Ramos (cell line): ENCODE results near the gene HIPK1.

ENCODE experiments used
- in situ Hi-C: fragments of 300-500 bp; cut with MboI; formaldehyde crosslinking; loops from one replicate; pipeline ENCODE4 v1.14.3; 2022; ENCODE audit warnings: low sequenced_read_pairs; ENCODE audit not compliant: unreplicated experiment

The HIPK1 gene

GRCh38 chr1:113912594-113913311 is 16.4 kb upstream of the HIPK1 start:
- in situ Hi-C loops, result no loop called here

- in situ Hi-C loops, result no loop called here
These were observed 15.8 kb upstream of the HIPK1 start for GRCh38 chr1:113913312-113913668.

- in situ Hi-C loops, result no loop called here
These were observed 15.0 kb upstream of the HIPK1 start for GRCh38 chr1:113913887-113914664.

GRCh38 chr1:113916974-113917373 is 12.2 kb upstream of the HIPK1 start:
- in situ Hi-C loops, result no loop called here

- in situ Hi-C loops, result no loop called here
These were observed 11.6 kb upstream of the HIPK1 start for GRCh38 chr1:113917400-113918082.

- in situ Hi-C loops, result no loop called here
These were observed 10.9 kb upstream of the HIPK1 start for GRCh38 chr1:113918243-113918642.

- in situ Hi-C loops, result no loop called here
These were observed 6.2 kb upstream of the HIPK1 start for GRCh38 chr1:113922957-113923356.

GRCh38 chr1:113924473-113924872 is 4.7 kb upstream of the HIPK1 start:
- in situ Hi-C loops, result no loop called here

- in situ Hi-C loops, result no loop called here
These were observed 765 bp upstream of the HIPK1 start for GRCh38 chr1:113928187-113928930.

- in situ Hi-C loops, result no loop called here
These were observed 800 bp downstream of the HIPK1 start for GRCh38 chr1:113929750-113930498.

GRCh38 chr1:113930499-113931161 is 1.5 kb downstream of the HIPK1 start:
- in situ Hi-C loops, result no loop called here

GRCh38 chr1:113931451-113931851 is 2.3 kb downstream of the HIPK1 start:
- in situ Hi-C loops, result no loop called here

GRCh38 chr1:113934006-113934405 is 4.9 kb downstream of the HIPK1 start:
- in situ Hi-C loops, result no loop called here

- in situ Hi-C loops, result no loop called here
These were observed 5.5 kb downstream of the HIPK1 start for GRCh38 chr1:113934511-113935055.

- in situ Hi-C loops, result no loop called here
These were observed 6.1 kb downstream of the HIPK1 start for GRCh38 chr1:113935176-113935575.

- in situ Hi-C loops, result no loop called here
These were observed 6.8 kb downstream of the HIPK1 start for GRCh38 chr1:113935970-113936369.

- in situ Hi-C loops, result no loop called here
These were observed 8.0 kb downstream of the HIPK1 start for GRCh38 chr1:113937146-113937545.

- in situ Hi-C loops, result no loop called here
These were observed 9.1 kb downstream of the HIPK1 start for GRCh38 chr1:113938192-113938591.
